Measurements from ENCODE around the gene PVALB. TPM values are rescaled to one million over a fixed set of nuclear protein-coding genes. Genes with fewer than 3 reads are reported as not detected.

Gene PVALB
- total RNA-seq, 3 donors from 2014 or later (not counting 1 experiment from before 2014, with no cell fraction given) = 0.99 TPM; not detected in 2

DNA sequence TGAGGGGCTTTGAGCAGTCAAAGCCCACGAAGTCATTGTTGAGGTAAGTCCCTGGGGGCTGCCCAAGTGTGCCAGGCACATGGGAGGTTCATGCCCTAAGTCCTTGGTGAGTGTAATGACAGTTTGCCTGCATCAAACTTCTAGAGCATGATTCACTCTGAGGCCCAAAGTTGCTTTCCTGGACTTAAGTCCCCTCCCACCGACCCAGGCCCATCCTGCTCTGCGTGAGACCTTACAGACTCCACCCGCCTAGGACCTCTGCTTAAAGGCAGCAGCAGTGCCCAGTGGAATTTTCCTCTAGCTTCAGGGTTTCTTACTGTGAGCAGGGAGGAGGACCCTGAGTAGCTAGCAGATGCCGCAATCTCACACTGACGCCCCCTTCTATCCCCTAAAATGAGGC is 5.7 kb upstream of the PVALB start:
- no peak overlapping the region for H3K4me3 Mint-ChIP-seq
- peaks cover 11% of the 10 kb centered on the region for H3K27me3 ChIP-seq (ENCODE audit: control insufficient read depth, insufficient read depth, low read length)
- TF ChIP-seq, protein P1, sequence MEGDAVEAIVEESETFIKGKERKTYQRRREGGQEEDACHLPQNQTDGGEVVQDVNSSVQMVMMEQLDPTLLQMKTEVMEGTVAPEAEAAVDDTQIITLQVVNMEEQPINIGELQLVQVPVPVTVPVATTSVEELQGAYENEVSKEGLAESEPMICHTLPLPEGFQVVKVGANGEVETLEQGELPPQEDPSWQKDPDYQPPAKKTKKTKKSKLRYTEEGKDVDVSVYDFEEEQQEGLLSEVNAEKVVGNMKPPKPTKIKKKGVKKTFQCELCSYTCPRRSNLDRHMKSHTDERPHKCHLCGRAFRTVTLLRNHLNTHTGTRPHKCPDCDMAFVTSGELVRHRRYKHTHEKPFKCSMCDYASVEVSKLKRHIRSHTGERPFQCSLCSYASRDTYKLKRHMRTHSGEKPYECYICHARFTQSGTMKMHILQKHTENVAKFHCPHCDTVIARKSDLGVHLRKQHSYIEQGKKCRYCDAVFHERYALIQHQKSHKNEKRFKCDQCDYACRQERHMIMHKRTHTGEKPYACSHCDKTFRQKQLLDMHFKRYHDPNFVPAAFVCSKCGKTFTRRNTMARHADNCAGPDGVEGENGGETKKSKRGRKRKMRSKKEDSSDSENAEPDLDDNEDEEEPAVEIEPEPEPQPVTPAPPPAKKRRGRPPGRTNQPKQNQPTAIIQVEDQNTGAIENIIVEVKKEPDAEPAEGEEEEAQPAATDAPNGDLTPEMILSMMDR (IDR thresholded peaks at IDR 0.05) = no peak
- 84% methylated on average over 6 of the region's 6 CpGs for WGBS (ENCODE audit: insufficient coverage)
- no peak overlapping the region for H3K4me3 ChIP-seq (ENCODE audit: low read length)
- peaks cover 34 to 45% of the 10 kb centered on the region in 2 donors for H3K27me3 Mint-ChIP-seq (ENCODE audit: low read depth in 2 of 2)
- intact Hi-C loops (cut with micrococcal nuclease) = no loop called here
- H3K36me3 ChIP-seq (ENCODE audit: control insufficient read depth, insufficient read depth, low read length) = no peaks in the 10 kb centered on the region
- H3K27ac Mint-ChIP-seq = no peak overlapping the region
- DNase-seq (no peak), ATAC-seq (no peak)
- H3K4me1 Mint-ChIP-seq = no peaks in the 10 kb centered on the region
- H3K4me1 ChIP-seq (ENCODE audit: control insufficient read depth, insufficient read depth, low read length) = no peaks in the 10 kb centered on the region
- no peaks in the 10 kb centered on the region for H3K9me3 Mint-ChIP-seq
- H3K27ac ChIP-seq (ENCODE audit: low read length) = no peak overlapping the region
- H3K9me3 ChIP-seq (ENCODE audit: control insufficient read depth, insufficient read depth, low read length) = no peaks in the 10 kb centered on the region
- no peaks in the 10 kb centered on the region for H3K36me3 Mint-ChIP-seq

DNA sequence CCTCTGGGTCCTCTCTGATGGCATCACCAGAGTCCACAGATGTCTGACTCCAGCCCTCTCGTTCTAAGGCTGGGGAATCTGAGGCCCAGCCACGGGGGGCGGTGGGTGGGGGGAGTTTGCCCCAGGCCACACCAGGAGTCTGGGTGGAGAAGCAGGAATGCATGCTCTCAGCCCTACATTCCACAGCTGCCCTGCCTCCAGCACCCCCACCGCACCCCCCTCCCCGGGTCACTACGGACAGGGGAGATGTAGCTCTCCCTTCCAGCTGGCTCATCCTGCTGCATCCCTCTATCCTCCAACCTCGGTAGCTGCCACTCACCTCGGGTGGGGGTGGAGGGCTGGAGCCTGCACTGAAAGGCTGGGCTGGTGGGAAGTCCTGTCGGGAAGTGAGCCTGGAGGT is 2.3 kb upstream of the PVALB start:
- intact Hi-C loops (cut with micrococcal nuclease) = no loop called here
- Mint-ChIP-seq H3K36me3 (no peaks in the 10 kb centered on the region), H3K9me3 (no peaks in the 10 kb centered on the region), H3K27ac (no peak overlapping the region), H3K4me3 (no peak overlapping the region), H3K4me1 (no peaks in the 10 kb centered on the region), H3K27me3 (ENCODE audit: low read depth in 2 of 2) (peaks cover 50 to 51% of the 10 kb centered on the region in 2 donors)
- Histone ChIP-seq H3K4me3 (ENCODE audit: low read length) (no peak overlapping the region), H3K4me1 (ENCODE audit: control insufficient read depth, insufficient read depth, low read length) (no peaks in the 10 kb centered on the region), H3K9me3 (ENCODE audit: control insufficient read depth, insufficient read depth, low read length) (no peaks in the 10 kb centered on the region), H3K27ac (ENCODE audit: low read length) (no peak overlapping the region), H3K27me3 (ENCODE audit: control insufficient read depth, insufficient read depth, low read length) (peaks cover 25% of the 10 kb centered on the region), H3K36me3 (ENCODE audit: control insufficient read depth, insufficient read depth, low read length) (no peaks in the 10 kb centered on the region)
- ATAC-seq (no peak), DNase-seq (no peak)
- 51% methylated on average over 8 of the region's 9 CpGs for WGBS (ENCODE audit: insufficient coverage)
- TF ChIP-seq, protein P1 (IDR thresholded peaks at IDR 0.05) = no peak

DNA sequence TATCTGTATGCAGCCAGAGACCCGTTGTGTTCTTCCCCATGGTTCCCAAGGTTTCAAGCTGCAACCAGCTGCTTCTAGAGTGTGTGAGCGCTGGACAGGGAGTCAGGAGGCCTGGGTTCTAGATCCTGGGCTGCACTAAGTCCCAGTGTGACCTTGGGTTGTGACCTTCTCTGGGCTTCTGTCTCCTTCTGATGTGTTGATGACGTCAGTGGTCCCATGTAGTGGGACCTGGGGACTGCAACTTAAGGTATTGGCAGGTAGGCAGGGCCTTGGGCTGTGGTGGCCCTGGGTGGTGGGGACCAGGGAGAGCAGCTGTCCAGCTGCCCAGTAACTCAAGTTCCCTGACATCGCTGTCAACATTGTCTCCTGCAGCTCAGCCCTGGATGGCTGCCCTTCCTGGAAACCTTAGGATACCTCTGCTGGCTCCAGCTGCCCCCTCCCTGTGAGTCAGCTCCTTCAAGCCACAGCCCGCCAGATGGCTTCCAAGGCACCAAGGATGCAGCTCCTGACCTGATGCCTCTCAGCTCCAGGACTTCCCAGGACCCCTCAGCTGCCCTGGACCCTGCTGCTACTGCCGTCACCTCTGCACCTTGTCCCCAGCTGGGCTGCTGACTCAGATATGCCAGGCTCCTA is 1.3 kb upstream of the PVALB start:
- ATAC-seq = no peak
- no peaks in the 10 kb centered on the region for H3K36me3 ChIP-seq (ENCODE audit: control insufficient read depth, insufficient read depth, low read length)
- Mint-ChIP-seq H3K4me3 (no peak overlapping the region), H3K9me3 (no peaks in the 10 kb centered on the region), H3K27ac (no peak overlapping the region), H3K4me1 (no peaks in the 10 kb centered on the region), H3K36me3 (no peaks in the 10 kb centered on the region), H3K27me3 (ENCODE audit: low read depth in 2 of 2) (peaks cover 57 to 61% of the 10 kb centered on the region in 2 donors)
- no peak overlapping the region for H3K4me3 ChIP-seq (ENCODE audit: low read length)
- DNase-seq = no peak
- H3K9me3 ChIP-seq (ENCODE audit: control insufficient read depth, insufficient read depth, low read length) = no peaks in the 10 kb centered on the region
- intact Hi-C loops (cut with micrococcal nuclease) = no loop called here
- no peak overlapping the region for H3K27ac ChIP-seq (ENCODE audit: low read length)
- H3K4me1 ChIP-seq (ENCODE audit: control insufficient read depth, insufficient read depth, low read length) = no peaks in the 10 kb centered on the region
- peaks cover 25% of the 10 kb centered on the region for H3K27me3 ChIP-seq (ENCODE audit: control insufficient read depth, insufficient read depth, low read length)
- 84% methylated on average over 6 of the region's 6 CpGs for WGBS (ENCODE audit: insufficient coverage)
- TF ChIP-seq, protein P1 (IDR thresholded peaks at IDR 0.05) = no peak

DNA sequence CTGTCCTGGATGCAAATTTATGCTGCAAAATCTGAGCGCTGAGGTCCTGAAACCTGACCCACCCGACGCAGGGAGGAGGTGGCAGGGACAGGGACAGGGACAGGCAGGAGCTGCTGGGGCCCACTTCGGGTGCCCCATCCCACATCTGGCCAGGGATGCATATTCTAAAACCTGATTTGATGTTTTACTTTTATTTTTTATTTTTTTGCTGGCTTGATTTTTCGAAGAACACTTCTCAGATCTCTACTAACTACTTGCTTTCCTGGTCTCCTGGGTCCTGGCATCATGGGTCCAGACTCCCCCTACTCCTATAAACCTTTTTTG is 652 bp upstream of the PVALB start:
- TF ChIP-seq, protein P1 (IDR thresholded peaks at IDR 0.05) = no peak

More for the DNA sequence above, 652 bp upstream of the PVALB start:
- H3K27me3 ChIP-seq (ENCODE audit: control insufficient read depth, insufficient read depth, low read length) = peaks cover 25% of the 10 kb centered on the region
- ATAC-seq (no peak), DNase-seq (no peak)
- H3K27me3 Mint-ChIP-seq (ENCODE audit: low read depth in 2 of 2) = peaks cover 63 to 67% of the 10 kb centered on the region in 2 donors
- no peaks in the 10 kb centered on the region for H3K36me3 ChIP-seq (ENCODE audit: control insufficient read depth, insufficient read depth, low read length)
- intact Hi-C loops (cut with micrococcal nuclease) = no loop called here
- no peaks in the 10 kb centered on the region for H3K9me3 ChIP-seq (ENCODE audit: control insufficient read depth, insufficient read depth, low read length)
- WGBS (ENCODE audit: insufficient coverage) = 41% methylated on average over 4 of the region's 5 CpGs
- no peak overlapping the region for H3K4me3 Mint-ChIP-seq
- H3K4me1 ChIP-seq (ENCODE audit: control insufficient read depth, insufficient read depth, low read length) = no peaks in the 10 kb centered on the region
- no peak overlapping the region for H3K4me3 ChIP-seq (ENCODE audit: low read length)
- H3K27ac Mint-ChIP-seq = no peak overlapping the region
- H3K4me1 Mint-ChIP-seq = no peaks in the 10 kb centered on the region
- H3K27ac ChIP-seq (ENCODE audit: low read length) = no peak overlapping the region
- H3K9me3 Mint-ChIP-seq = no peaks in the 10 kb centered on the region
- H3K36me3 Mint-ChIP-seq = no peaks in the 10 kb centered on the region
